GM20000 (cell line): ENCODE results near the gene TUBGCP6.
A peak's percentile ranks its signal among the peaks of the same experiment; 100 is the strongest.

Source experiments
- DNase-seq: peaks from one replicate; pipeline ENCODE4 v3.0.0; 2012; ENCODE audit warnings: low spot score
- TF ChIP-seq, protein P1 (sequence below): IDR thresholded peaks from 2 replicates; pipeline ENCODE4 v1.5.1; 2012; ENCODE audit warnings: mild to moderate bottlenecking, control low read depth; ENCODE audit errors: extremely low read depth, missing control alignments

The TUBGCP6 gene

DNA sequence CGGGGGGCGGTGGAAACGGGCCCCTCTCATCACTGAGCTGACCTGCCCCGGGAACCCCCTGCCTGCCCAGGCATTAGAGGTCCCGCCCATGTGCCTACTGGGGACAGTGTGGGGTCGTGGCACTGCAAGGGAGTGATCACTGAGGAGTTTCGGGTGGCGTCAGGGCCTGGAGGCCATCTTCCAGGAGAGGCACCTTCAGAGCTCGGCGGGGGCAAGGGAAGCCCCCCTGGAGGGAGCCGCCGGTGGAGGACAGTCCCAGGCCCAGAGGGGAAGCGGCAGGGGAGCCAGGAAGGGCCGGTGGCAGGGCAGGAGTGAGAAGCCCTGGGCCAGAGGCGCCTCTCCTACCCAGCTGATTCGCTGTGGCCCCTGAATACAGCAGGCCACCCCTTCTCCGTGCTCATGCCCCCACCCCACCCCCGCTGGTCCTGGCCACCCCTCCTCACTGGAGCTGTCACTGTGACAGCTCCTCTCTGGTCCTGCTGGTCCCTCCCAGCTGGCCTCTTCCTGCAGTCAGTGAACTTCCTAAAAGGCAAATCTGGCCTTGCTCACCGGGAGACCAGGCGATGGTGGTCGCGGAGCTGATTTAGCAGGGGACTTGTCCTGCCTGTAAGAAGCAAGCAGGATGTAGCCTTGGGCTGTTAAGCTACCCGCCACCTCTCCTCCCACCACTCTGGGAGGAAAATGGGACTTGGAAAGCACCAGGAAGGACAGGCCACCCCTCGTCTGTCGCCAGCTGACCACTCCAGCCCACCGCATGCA, 27.4 kb upstream of the TUBGCP6 start:
- TF ChIP-seq, protein P1, sequence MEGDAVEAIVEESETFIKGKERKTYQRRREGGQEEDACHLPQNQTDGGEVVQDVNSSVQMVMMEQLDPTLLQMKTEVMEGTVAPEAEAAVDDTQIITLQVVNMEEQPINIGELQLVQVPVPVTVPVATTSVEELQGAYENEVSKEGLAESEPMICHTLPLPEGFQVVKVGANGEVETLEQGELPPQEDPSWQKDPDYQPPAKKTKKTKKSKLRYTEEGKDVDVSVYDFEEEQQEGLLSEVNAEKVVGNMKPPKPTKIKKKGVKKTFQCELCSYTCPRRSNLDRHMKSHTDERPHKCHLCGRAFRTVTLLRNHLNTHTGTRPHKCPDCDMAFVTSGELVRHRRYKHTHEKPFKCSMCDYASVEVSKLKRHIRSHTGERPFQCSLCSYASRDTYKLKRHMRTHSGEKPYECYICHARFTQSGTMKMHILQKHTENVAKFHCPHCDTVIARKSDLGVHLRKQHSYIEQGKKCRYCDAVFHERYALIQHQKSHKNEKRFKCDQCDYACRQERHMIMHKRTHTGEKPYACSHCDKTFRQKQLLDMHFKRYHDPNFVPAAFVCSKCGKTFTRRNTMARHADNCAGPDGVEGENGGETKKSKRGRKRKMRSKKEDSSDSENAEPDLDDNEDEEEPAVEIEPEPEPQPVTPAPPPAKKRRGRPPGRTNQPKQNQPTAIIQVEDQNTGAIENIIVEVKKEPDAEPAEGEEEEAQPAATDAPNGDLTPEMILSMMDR, result no peak
- DNase-seq, result no peak

DNA sequence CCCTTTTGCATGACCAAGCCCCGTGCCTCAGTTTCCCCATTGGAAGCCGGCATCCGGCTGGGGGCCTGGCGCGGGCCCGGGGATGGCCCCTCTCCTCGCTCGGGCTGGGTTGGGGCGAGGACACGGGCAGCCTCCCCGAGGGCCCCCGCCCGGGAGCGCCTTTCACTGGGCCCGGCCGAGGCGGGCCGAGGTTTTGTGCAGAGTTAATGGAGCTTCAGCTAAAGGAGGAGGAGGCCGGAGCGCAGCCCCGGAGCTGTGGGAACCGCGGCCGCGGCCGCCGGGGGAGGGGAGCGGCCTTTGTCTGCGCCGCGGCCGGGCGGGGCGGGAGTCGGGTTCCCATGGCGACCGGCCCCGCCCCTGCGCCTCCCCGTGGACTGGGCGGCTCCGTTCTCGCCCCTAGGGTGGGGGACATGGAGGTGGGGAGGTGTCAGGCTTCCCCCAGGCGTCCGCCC, 26.7 kb upstream of the TUBGCP6 start:
- peak; percentile 92 for DNase-seq
- TF ChIP-seq, protein P1, result no peak

- TF ChIP-seq, protein P1, result no peak
- DNase-seq, result peak; percentile 87
Observed at GRCh38 chr22:50270666-50271394, 26.0 kb upstream of the TUBGCP6 start.

DNA sequence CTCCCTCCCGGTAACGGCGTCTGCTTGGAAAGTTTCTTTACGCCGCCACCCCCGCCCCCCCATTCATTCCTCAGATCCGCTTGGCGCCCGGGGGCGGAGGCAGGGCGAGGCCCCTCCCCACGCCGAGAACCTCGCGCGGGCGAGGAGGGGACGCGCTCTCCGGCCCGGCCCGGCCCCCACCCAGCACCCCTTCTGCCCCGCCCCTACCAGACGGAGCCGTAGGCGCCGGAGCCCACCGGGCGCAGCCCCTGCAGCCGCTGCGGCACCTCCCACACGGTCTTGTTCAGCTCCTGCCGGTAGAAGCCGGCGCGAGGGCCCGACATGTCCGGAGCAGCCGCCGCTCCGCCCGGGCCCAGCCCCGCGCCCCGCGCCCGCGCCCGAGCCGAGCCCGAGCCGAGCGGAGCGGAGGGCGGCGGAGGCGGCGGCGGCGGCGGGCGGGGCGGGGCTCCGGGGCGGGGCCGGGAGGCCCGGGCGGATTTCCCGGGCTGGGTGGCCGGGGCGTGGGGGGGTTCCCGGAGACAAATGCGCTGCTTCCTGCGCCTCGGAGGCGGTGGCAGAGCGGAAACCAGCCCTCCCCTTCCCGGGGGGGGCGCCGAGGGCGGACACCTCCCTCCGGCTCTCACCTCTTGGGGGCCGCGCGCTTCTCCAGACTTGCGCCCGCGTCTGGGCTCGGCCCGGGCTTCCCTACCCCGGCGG, 25.3 kb upstream of the TUBGCP6 start, which contains the start of gene MAPK11:
Gene MAPK11, minus strand, starts transcription at position 411 of the 696 bp plus-strand sequence. Its CDS starts 88 bp downstream, at position 323.
- DNase-seq, result peak; percentile 89
- TF ChIP-seq, protein P1, result no peak

- TF ChIP-seq, protein P1, result no peak
- DNase-seq, result no peak
Observed at GRCh38 chr22:50269573-50269969, 24.7 kb upstream of the TUBGCP6 start.

- DNase-seq, result no peak
- TF ChIP-seq, protein P1, result no peak
Observed at GRCh38 chr22:50268655-50269113, 23.9 kb upstream of the TUBGCP6 start.
